HepG2 (cell line): ENCODE results near the gene ALDH3B1. TPM values are rescaled to one million over a fixed set of nuclear protein-coding genes. Genes with fewer than 3 reads are reported as not detected.

ENCODE experiments used
- CREB3 ChIP-seq: sonication (generic); formaldehyde crosslinking; IDR thresholded peaks from 2 replicates; pipeline ENCODE4 v1.5.0; 2020; ENCODE audit warnings: missing genetic modification reagents
- GTF2F1 ChIP-seq: fragments of 150-350 bp; IDR thresholded peaks from 2 replicates; pipeline ENCODE4 v1.6.1; 2014; ENCODE audit warnings: low read length
- HDAC1 ChIP-seq: sonication (generic); formaldehyde crosslinking; IDR thresholded peaks from 2 replicates; pipeline ENCODE4 v1.5.1; 2020; ENCODE audit warnings: mild to moderate bottlenecking, missing genetic modification reagents
- IRF2 ChIP-seq: IDR thresholded peaks from 2 replicates; pipeline ENCODE4 v1.6.1; 2018; ENCODE audit warnings: missing genetic modification reagents, missing compliant biosample characterization
- ISL2 ChIP-seq: sonication (generic); formaldehyde crosslinking; IDR thresholded peaks from 2 replicates; pipeline ENCODE4 v1.5.0; 2020; ENCODE audit warnings: missing genetic modification reagents
- MTA1 ChIP-seq: sonication (generic); formaldehyde crosslinking; IDR thresholded peaks from 2 replicates; pipeline ENCODE4 v1.4.0; 2020; ENCODE audit warnings: missing genetic modification reagents, mild to moderate bottlenecking, borderline replicate concordance
- MXD3 ChIP-seq: IDR thresholded peaks from 2 replicates; pipeline ENCODE4 v1.6.1; 2016; ENCODE audit warnings: mild to moderate bottlenecking, missing biosample characterization, missing genetic modification reagents
- NRL ChIP-seq: sonication (generic); formaldehyde crosslinking; IDR thresholded peaks from 2 replicates; pipeline ENCODE4 v1.5.0; 2020; ENCODE audit warnings: missing genetic modification reagents, mild to moderate bottlenecking, moderate library complexity, borderline replicate concordance
- PAWR ChIP-seq: sonication (generic); formaldehyde crosslinking; IDR thresholded peaks from 2 replicates; pipeline ENCODE4 v1.4.0; 2020; ENCODE audit warnings: missing genetic modification reagents, mild to moderate bottlenecking, borderline replicate concordance
- RARA ChIP-seq: IDR thresholded peaks from 2 replicates; pipeline ENCODE4 v1.6.1; 2016; ENCODE audit warnings: missing genetic modification reagents, missing compliant biosample characterization
- SMYD3 ChIP-seq: sonication (generic); formaldehyde crosslinking; IDR thresholded peaks from 2 replicates; pipeline ENCODE4 v1.8.1; 2023; ENCODE audit warnings: mild to moderate bottlenecking, missing genetic modification reagents
- WIZ ChIP-seq: sonication (generic); formaldehyde crosslinking; IDR thresholded peaks from 2 replicates; pipeline ENCODE4 v1.5.1; 2020; ENCODE audit warnings: mild to moderate bottlenecking, missing genetic modification reagents
- ZKSCAN1 ChIP-seq: fragments of 150-350 bp; IDR thresholded peaks from 2 replicates; pipeline ENCODE4 v1.6.1; 2014; ENCODE audit warnings: low read length
- ZKSCAN8 ChIP-seq: IDR thresholded peaks from 2 replicates; pipeline ENCODE4 v1.6.1; 2016; ENCODE audit warnings: borderline replicate concordance, missing genetic modification reagents, missing compliant biosample characterization
- ZNF609 ChIP-seq: sonication (generic); formaldehyde crosslinking; IDR thresholded peaks from 2 replicates; pipeline ENCODE4 v1.4.0; 2020; ENCODE audit warnings: mild to moderate bottlenecking, missing genetic modification reagents, borderline replicate concordance
- ZNF75D ChIP-seq: sonication (generic); formaldehyde crosslinking; IDR thresholded peaks from 2 replicates; pipeline ENCODE4 v1.8.1; 2023; ENCODE audit warnings: missing genetic modification reagents, mild to moderate bottlenecking, borderline replicate concordance
- ZSCAN21 ChIP-seq: sonication (generic); formaldehyde crosslinking; IDR thresholded peaks from 2 replicates; pipeline ENCODE4 v1.8.0; 2022; ENCODE audit warnings: mild to moderate bottlenecking, missing genetic modification reagents, moderate library complexity, borderline replicate concordance
- polyA plus RNA-seq, 8 experiments: library from polyadenylated mRNA; depleted of rRNA in 3 of 8; stranded (reverse) in 7 of 8; unstranded in 1 of 8; fragments of >200 nt; fragmentation: Illumina TruSeq in 4 of 8; extraction: Trizol in 4 of 8; gene quantifications; 2 replicates each; pipeline versions ENCODE4 v1.2.1 to v1.2.3, GENCODE V29; 2011 to 2016; ENCODE audit warnings: low read depth in 4 of 8, missing spikeins in 1 of 8, mixed read lengths in 1 of 8; ENCODE audit not compliant: insufficient read depth in 1 of 8
- total RNA-seq, 5 experiments: library from RNA; depleted of rRNA; stranded (reverse); fragments of >200 nt; fragmentation: Illumina TruSeq; extraction: Trizol; gene quantifications; 2 replicates each; pipeline ENCODE4 v1.2.3, GENCODE V29; 2016; ENCODE audit warnings: low read depth in 1 of 5
- TF ChIP-seq, protein P1 (sequence below): sonication (generic); formaldehyde crosslinking; IDR thresholded peaks from 2 replicates; pipeline ENCODE4 v1.5.1; 2020; ENCODE audit warnings: mild to moderate bottlenecking, missing genetic modification reagents, moderate library complexity
- TF ChIP-seq, protein P2 (sequence below): IDR thresholded peaks from 2 replicates; pipeline ENCODE4 v1.6.1; 2016; ENCODE audit warnings: missing genetic modification reagents, missing compliant biosample characterization

The ALDH3B1 gene
- total and polyA plus RNA-seq, 2 of the 13 experiments (the other 11 are each of a cell fraction or from before 2014, with no cell fraction given), result 4.0 to 6.7 TPM

DNA sequence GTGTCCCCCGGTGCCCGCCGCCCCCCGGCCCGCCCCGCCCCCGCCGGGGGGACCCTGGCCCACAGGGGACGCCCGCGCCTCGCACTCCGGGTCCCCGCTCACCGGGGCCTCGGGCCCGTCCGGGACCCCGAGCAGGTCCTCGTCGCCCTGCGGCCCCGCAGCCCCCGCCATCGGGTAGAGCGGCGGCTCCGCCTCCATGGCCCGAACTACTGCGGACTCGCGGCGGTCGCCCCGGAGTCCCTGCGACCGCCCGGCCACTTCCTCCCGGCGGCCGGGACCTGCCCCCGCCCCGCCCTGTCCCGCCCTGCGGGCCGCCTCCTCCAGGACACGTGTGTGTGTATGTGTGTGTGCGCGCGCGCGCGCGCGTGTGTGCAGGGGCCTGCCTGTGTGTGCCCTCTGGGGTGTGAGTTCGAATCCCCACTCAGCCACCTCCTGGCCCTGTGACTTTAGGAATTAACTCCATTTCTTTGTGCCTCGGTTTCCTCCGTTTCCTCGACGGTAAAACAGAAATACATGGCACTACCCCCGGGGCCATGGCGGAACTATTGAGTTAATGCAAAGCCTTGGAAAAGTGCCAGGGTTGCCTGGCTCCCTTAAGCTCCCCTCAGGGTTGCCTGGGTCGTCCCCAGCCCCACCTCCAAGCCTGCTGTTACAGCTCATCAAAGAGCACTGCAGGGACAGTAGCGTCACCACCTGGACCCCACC lies 6.1 kb upstream of the ALDH3B1 start, which contains the start of gene UNC93B1 (continued):
- TF ChIP-seq, protein P1, sequence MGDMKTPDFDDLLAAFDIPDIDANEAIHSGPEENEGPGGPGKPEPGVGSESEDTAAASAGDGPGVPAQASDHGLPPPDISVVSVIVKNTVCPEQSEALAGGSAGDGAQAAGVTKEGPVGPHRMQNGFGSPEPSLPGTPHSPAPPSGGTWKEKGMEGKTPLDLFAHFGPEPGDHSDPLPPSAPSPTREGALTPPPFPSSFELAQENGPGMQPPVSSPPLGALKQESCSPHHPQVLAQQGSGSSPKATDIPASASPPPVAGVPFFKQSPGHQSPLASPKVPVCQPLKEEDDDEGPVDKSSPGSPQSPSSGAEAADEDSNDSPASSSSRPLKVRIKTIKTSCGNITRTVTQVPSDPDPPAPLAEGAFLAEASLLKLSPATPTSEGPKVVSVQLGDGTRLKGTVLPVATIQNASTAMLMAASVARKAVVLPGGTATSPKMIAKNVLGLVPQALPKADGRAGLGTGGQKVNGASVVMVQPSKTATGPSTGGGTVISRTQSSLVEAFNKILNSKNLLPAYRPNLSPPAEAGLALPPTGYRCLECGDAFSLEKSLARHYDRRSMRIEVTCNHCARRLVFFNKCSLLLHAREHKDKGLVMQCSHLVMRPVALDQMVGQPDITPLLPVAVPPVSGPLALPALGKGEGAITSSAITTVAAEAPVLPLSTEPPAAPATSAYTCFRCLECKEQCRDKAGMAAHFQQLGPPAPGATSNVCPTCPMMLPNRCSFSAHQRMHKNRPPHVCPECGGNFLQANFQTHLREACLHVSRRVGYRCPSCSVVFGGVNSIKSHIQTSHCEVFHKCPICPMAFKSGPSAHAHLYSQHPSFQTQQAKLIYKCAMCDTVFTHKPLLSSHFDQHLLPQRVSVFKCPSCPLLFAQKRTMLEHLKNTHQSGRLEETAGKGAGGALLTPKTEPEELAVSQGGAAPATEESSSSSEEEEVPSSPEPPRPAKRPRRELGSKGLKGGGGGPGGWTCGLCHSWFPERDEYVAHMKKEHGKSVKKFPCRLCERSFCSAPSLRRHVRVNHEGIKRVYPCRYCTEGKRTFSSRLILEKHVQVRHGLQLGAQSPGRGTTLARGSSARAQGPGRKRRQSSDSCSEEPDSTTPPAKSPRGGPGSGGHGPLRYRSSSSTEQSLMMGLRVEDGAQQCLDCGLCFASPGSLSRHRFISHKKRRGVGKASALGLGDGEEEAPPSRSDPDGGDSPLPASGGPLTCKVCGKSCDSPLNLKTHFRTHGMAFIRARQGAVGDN (CRISPR knock-in tag), result peak; percentile 75
- TF ChIP-seq IRF2 (CRISPR knock-in tag) (peak; percentile 40; the same call in 1 of the 2 replicates), MTA1 (CRISPR knock-in tag) (no peak; the same call in 1 of the 2 replicates), CREB3 (CRISPR knock-in tag) (no peak), PAWR (no peak), RARA (CRISPR knock-in tag) (peak; percentile 22; the same call in 1 of the 2 replicates), NRL (CRISPR knock-in tag) (no peak), ZKSCAN8 (CRISPR knock-in tag) (no peak), ZNF75D (no peak), MXD3 (CRISPR knock-in tag) (peak; percentile 22; the same call in 1 of the 2 replicates), ZNF609 (peak; percentile 45; the same call in 1 of the 2 replicates), ISL2 (no peak), ZKSCAN1 (0 out of 2 replicates have a peak, but pooled peaks have one; percentile 33), WIZ (CRISPR knock-in tag) (no peak), ZSCAN21 (CRISPR knock-in tag) (no peak), HDAC1 (peak; percentile 46), SMYD3 (no peak), GTF2F1 (no peak)
- TF ChIP-seq, protein P2, sequence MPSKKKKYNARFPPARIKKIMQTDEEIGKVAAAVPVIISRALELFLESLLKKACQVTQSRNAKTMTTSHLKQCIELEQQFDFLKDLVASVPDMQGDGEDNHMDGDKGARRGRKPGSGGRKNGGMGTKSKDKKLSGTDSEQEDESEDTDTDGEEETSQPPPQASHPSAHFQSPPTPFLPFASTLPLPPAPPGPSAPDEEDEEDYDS, result no peak
